ENCODE measurements around the gene PLCB4.

The PLCB4 gene

GRCh38 chr20:9072861-9073500, 4.1 kb downstream of the PLCB4 start:
- TF ChIP-seq PAX5 (IDR thresholded peaks at IDR 0.05; ENCODE audit: insufficient read depth, low read length, severe bottlenecking) (no peak), POLR2AphosphoS5 (IDR thresholded peaks at IDR 0.05; ENCODE audit: low read depth, low read length) (no peak), POLR2A (IDR thresholded peaks at IDR 0.05; ENCODE audit: low read depth, low read length) (no peak), POU2F2 (IDR thresholded peaks at IDR 0.05; ENCODE audit: low read depth, low read length) (no peak), TAF1 (IDR thresholded peaks at IDR 0.05; ENCODE audit: low read depth, low read length) (no peak), SPI1 (IDR thresholded peaks at IDR 0.05; ENCODE audit: low read depth, low read length) (no peak)
- FAIRE-seq (no peak), DNase-seq (ENCODE audit: insufficient read length, low spot score) (no peak)

GRCh38 chr20:9075264-9076095, 6.6 kb downstream of the PLCB4 start:
- TF ChIP-seq TAF1 (IDR thresholded peaks at IDR 0.05; ENCODE audit: low read depth, low read length) (no peak), POLR2A (IDR thresholded peaks at IDR 0.05; ENCODE audit: low read depth, low read length) (no peak), PAX5 (IDR thresholded peaks at IDR 0.05; ENCODE audit: insufficient read depth, low read length, severe bottlenecking) (no peak), POU2F2 (IDR thresholded peaks at IDR 0.05; ENCODE audit: low read depth, low read length) (no peak), SPI1 (IDR thresholded peaks at IDR 0.05; ENCODE audit: low read depth, low read length) (no peak), POLR2AphosphoS5 (IDR thresholded peaks at IDR 0.05; ENCODE audit: low read depth, low read length) (no peak)
- DNase-seq (ENCODE audit: insufficient read length, low spot score) (no peak), FAIRE-seq (no peak)

GRCh38 chr20:9076440-9076839, 7.6 kb downstream of the PLCB4 start:
- DNase-seq (ENCODE audit: insufficient read length, low spot score) (no peak), FAIRE-seq (no peak)
- TF ChIP-seq POLR2AphosphoS5 (IDR thresholded peaks at IDR 0.05; ENCODE audit: low read depth, low read length) (no peak), TAF1 (IDR thresholded peaks at IDR 0.05; ENCODE audit: low read depth, low read length) (no peak)

GRCh38 chr20:9078826-9079731, 10.2 kb downstream of the PLCB4 start:
- DNase-seq (ENCODE audit: insufficient read length, low spot score) (no peak), FAIRE-seq (no peak)
- TF ChIP-seq POLR2AphosphoS5 (IDR thresholded peaks at IDR 0.05; ENCODE audit: low read depth, low read length) = no peak
- TF ChIP-seq SPI1 (IDR thresholded peaks at IDR 0.05; ENCODE audit: low read depth, low read length) = no peak
- no peak for TF ChIP-seq PAX5 (IDR thresholded peaks at IDR 0.05; ENCODE audit: insufficient read depth, low read length, severe bottlenecking)
- no peak for TF ChIP-seq POLR2A (IDR thresholded peaks at IDR 0.05; ENCODE audit: low read depth, low read length)
- no peak for TF ChIP-seq POU2F2 (IDR thresholded peaks at IDR 0.05; ENCODE audit: low read depth, low read length)

- FAIRE-seq (no peak), DNase-seq (ENCODE audit: insufficient read length, low spot score) (no peak)
- TF ChIP-seq SPI1 (IDR thresholded peaks at IDR 0.05; ENCODE audit: low read depth, low read length) (no peak), POU2F2 (IDR thresholded peaks at IDR 0.05; ENCODE audit: low read depth, low read length) (no peak), PAX5 (IDR thresholded peaks at IDR 0.05; ENCODE audit: insufficient read depth, low read length, severe bottlenecking) (no peak), POLR2AphosphoS5 (IDR thresholded peaks at IDR 0.05; ENCODE audit: low read depth, low read length) (no peak), TAF1 (IDR thresholded peaks at IDR 0.05; ENCODE audit: low read depth, low read length) (no peak), POLR2A (IDR thresholded peaks at IDR 0.05; ENCODE audit: low read depth, low read length) (no peak)
These were observed 12.6 kb downstream of the PLCB4 start for GRCh38 chr20:9081423-9081966.

- no peak for FAIRE-seq
- no peak for TF ChIP-seq POLR2AphosphoS5 (IDR thresholded peaks at IDR 0.05; ENCODE audit: low read depth, low read length)
- no peak for TF ChIP-seq SPI1 (IDR thresholded peaks at IDR 0.05; ENCODE audit: low read depth, low read length)
- TF ChIP-seq POLR2A (IDR thresholded peaks at IDR 0.05; ENCODE audit: low read depth, low read length) = no peak
- no peak for TF ChIP-seq PAX5 (IDR thresholded peaks at IDR 0.05; ENCODE audit: insufficient read depth, low read length, severe bottlenecking)
- TF ChIP-seq TAF1 (IDR thresholded peaks at IDR 0.05; ENCODE audit: low read depth, low read length) = no peak
- TF ChIP-seq POU2F2 (IDR thresholded peaks at IDR 0.05; ENCODE audit: low read depth, low read length) = no peak
- DNase-seq (ENCODE audit: insufficient read length, low spot score) = no peak
These were observed 13.9 kb downstream of the PLCB4 start for GRCh38 chr20:9082741-9083140.

GRCh38 chr20:9087531-9088217, 18.8 kb downstream of the PLCB4 start:
- TF ChIP-seq PAX5 (IDR thresholded peaks at IDR 0.05; ENCODE audit: insufficient read depth, low read length, severe bottlenecking) (no peak), TAF1 (IDR thresholded peaks at IDR 0.05; ENCODE audit: low read depth, low read length) (no peak), POU2F2 (IDR thresholded peaks at IDR 0.05; ENCODE audit: low read depth, low read length) (no peak), POLR2A (IDR thresholded peaks at IDR 0.05; ENCODE audit: low read depth, low read length) (no peak), SPI1 (IDR thresholded peaks at IDR 0.05; ENCODE audit: low read depth, low read length) (no peak), POLR2AphosphoS5 (IDR thresholded peaks at IDR 0.05; ENCODE audit: low read depth, low read length) (no peak)
- FAIRE-seq = no peak
- no peak for DNase-seq (ENCODE audit: insufficient read length, low spot score)

GRCh38 chr20:9088556-9088955, 19.7 kb downstream of the PLCB4 start:
- DNase-seq (ENCODE audit: insufficient read length, low spot score) = no peak
- no peak for FAIRE-seq
- TF ChIP-seq SPI1 (IDR thresholded peaks at IDR 0.05; ENCODE audit: low read depth, low read length) (no peak), POLR2A (IDR thresholded peaks at IDR 0.05; ENCODE audit: low read depth, low read length) (no peak), PAX5 (IDR thresholded peaks at IDR 0.05; ENCODE audit: insufficient read depth, low read length, severe bottlenecking) (no peak), POLR2AphosphoS5 (IDR thresholded peaks at IDR 0.05; ENCODE audit: low read depth, low read length) (no peak), POU2F2 (IDR thresholded peaks at IDR 0.05; ENCODE audit: low read depth, low read length) (no peak), TAF1 (IDR thresholded peaks at IDR 0.05; ENCODE audit: low read depth, low read length) (no peak)
